Ovary (tissue), 10 donors: Measurements from ENCODE around the gene TRIO. TPM values are rescaled to one million over a fixed set of nuclear protein-coding genes. Genes with fewer than 3 reads are reported as not detected.
A peak's percentile ranks its signal among the peaks of the same experiment; 100 is the strongest.
"Not testable (repeated sequence)": the region's sequence is repeated elsewhere in the genome, so short reads cannot be mapped to it uniquely, and the experiment has no call there.

ENCODE experiments used
- DNase-seq, 5 donors: peaks; one replicate each; pipeline ENCODE4 v3.0.0-alpha.2; 2019 to 2020
- H3K27ac ChIP-seq, 2 donors: fragments of 200-600 bp; one replicate each; pipeline versions ENCODE4 v1.5.1 to v1.8.0; 2019 to 2022
- H3K27me3 ChIP-seq: fragments of 200-600 bp; one replicate; pipeline ENCODE4 v1.8.0; 2022
- H3K36me3 ChIP-seq: fragments of 200-600 bp; sonication (generic); one replicate; pipeline ENCODE4 v1.5.1; 2019
- H3K4me1 ChIP-seq: one replicate; pipeline ENCODE4 v1.8.1; 2013; ENCODE audit warnings: mild to moderate bottlenecking, moderate library complexity; ENCODE audit not compliant: insufficient read depth
- H3K4me3 ChIP-seq: fragments of 200-600 bp; sonication (generic); one replicate; pipeline ENCODE4 v1.5.1; 2017
- H3K9me3 ChIP-seq, 2 donors: fragments of 200-600 bp in 1 of 2; sonication (generic) in 1 of 2; one replicate each; pipeline versions ENCODE4 v1.5.1 to v1.8.1; 2013 to 2019; ENCODE audit warnings: mild to moderate bottlenecking in 1 of 2, moderate library complexity in 1 of 2
- EP300 ChIP-seq: sonication (generic); formaldehyde crosslinking; IDR thresholded peaks from one replicate; pipeline ENCODE4 v1.6.1; 2017; ENCODE audit warnings: antibody characterized with exemption
- POLR2A ChIP-seq: fragments of 450-650 bp; IDR thresholded peaks from one replicate; pipeline ENCODE4 v1.6.1; 2017; ENCODE audit warnings: antibody characterized with exemption, mild to moderate bottlenecking, moderate library complexity
- WGBS, 3 donors: extraction: QIAGEN DNeasy Blood & Tissue Kit in 1 of 3; methylation state at CpG; one replicate each; pipeline versions ENCODE4 v1.1.5 to v1.1.7; 2013 to 2017; 5-methylcytosine and 5-hydroxymethylcytosine counted together
- intact Hi-C, 4 donors: fragments of 100-400 bp; cut with DNase I; formaldehyde crosslinking; loops; one replicate each; pipeline versions ENCODE4 v1.11.0 to v1.15.1; 2022 to 2023
- long read RNA-seq, 3 donors: library from polyadenylated mRNA in 2 of 3; unstranded in 2 of 3; transcript quantifications; one replicate each; pipeline ENCODE4 v2.0.0 and lab custom pipeline, GENCODE V29; 2021 to 2026
- polyA plus RNA-seq, 2 donors: library from polyadenylated mRNA; stranded (reverse); fragments of 200-250 nt in 1 of 2; fragments of 350-450 nt in 1 of 2; fragmentation: Illumina TruSeq in 1 of 2; extraction: RNeasy Lipid Tissue Mini Kit (QIAGEN cat#74804) in 1 of 2; gene quantifications; one replicate each; pipeline ENCODE4 v1.2.3, GENCODE V29; 2013 to 2014
- total RNA-seq, 7 donors: library from RNA; depleted of rRNA in 2 of 7; stranded (reverse); fragments of >200 nt in 2 of 7; fragmentation: NEBNext Ultra II Directional in 3 of 7; extraction: Animal tissue kit (Norgen Biotek cat#: 25700) in 3 of 7; gene quantifications; one replicate each; pipeline versions ENCODE4 v1.1.0 to v1.2.4, GENCODE V29; 2016 to 2023
- TF ChIP-seq, protein P1 (sequence below), 3 donors: fragments of 450-650 bp in 2 of 3; fragments of 200-600 bp in 1 of 3; IDR thresholded peaks; one replicate each; pipeline versions ENCODE4 v1.5.1 to v1.8.0; 2016 to 2022; ENCODE audit warnings: antibody characterized with exemption in 3 of 3, mild to moderate bottlenecking in 1 of 3
- donor health status: DM: no; HTN: no; CAD: no; lungs with moderate emphysema.
- donor health status: DM: no; HTN: no; CAD: no.
- donor health status: Bipolar disorder and iron deficiency.
- donor health status: DM: yes; HTN: yes; CAD: no.
- donor health status: DM: no; HTN: no; CAD: no.
- donor health status: DM: yes; HTN: yes; CAD: no.

The TRIO gene
- total RNA-seq (100 to 1,000 TPM in 5 of 7 donors, 10 to 100 TPM in 2; 93.3 to 268 (median 132) TPM), polyA plus RNA-seq (10 to 100 TPM; 58.4 to 67.1 TPM)
- long read RNA-seq, donor 1, transcript TRIO-225 (12 exons, 1,580 nt) = major isoform, 6 of 40 reads
- long read RNA-seq, donor 1, partial matches to known transcripts = 8 of 40 reads
- long read RNA-seq, donor 1, other reads (novel, unspliced or antisense) = 24 of 40 reads
- long read RNA-seq, donor 2, partial matches to known transcripts = 8 of 8 reads
- long read RNA-seq, donor 2, other reads (novel, unspliced or antisense) = 0 of 8 reads
- long read RNA-seq, donor 3, full-length matches to known transcripts = 1 of 26 reads
- long read RNA-seq, donor 3, partial matches to known transcripts = 12 of 26 reads
- long read RNA-seq, donor 3, other reads (novel, unspliced or antisense) = 13 of 26 reads

DNA sequence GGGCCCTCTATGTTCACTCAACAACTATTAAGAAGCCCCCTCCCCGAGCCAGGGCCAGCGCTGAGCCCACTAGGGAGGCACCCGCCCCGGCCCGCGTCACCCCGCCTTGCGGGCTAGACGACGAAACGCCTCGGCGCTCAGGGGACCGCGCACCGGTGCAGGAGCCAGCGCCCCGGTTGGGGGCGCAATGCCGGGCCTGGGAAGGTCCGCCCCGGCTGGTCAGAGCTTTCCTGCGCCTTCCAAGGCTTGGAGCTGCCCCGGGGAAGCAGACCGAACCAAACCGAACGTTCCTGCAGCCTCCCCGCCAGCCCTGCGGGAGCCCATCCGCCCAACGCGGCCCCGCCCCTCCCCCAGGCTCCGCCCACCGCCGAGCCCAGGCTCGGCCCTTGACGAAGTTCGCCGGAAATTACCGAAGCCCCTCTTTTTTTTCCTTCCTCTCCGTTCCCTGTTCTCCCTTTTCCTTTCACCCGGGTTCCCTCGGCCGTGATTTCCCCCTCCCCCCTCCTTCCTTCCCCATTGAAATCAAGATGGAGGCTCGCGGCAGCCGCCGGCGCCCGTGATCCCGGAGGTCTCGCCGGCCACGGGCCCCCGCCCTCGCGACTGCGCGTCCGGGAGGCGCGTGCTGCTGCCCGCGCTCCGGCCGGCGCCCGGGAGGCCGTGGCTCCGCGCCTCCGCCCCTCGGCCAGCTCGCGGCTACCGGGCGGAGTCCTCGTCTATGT lies at the start of gene TRIO:
Gene TRIO, plus strand, starts transcription at position 516 of the 719 bp plus-strand sequence. CDS start 384 bp downstream, outside the sequence.
- Histone ChIP-seq H3K4me3 (peak within 1 kb of the TSS; percentile 78), H3K9me3 (no peaks in the 10 kb centered on the region), H3K36me3 (no peaks in the 10 kb centered on the region), H3K4me1 (peaks cover 11% of the 10 kb centered on the region), H3K27me3 (no peaks in the 10 kb centered on the region), H3K27ac (peak within 1 kb of the TSS; percentile 96 to 97)
- TF ChIP-seq, protein P1, sequence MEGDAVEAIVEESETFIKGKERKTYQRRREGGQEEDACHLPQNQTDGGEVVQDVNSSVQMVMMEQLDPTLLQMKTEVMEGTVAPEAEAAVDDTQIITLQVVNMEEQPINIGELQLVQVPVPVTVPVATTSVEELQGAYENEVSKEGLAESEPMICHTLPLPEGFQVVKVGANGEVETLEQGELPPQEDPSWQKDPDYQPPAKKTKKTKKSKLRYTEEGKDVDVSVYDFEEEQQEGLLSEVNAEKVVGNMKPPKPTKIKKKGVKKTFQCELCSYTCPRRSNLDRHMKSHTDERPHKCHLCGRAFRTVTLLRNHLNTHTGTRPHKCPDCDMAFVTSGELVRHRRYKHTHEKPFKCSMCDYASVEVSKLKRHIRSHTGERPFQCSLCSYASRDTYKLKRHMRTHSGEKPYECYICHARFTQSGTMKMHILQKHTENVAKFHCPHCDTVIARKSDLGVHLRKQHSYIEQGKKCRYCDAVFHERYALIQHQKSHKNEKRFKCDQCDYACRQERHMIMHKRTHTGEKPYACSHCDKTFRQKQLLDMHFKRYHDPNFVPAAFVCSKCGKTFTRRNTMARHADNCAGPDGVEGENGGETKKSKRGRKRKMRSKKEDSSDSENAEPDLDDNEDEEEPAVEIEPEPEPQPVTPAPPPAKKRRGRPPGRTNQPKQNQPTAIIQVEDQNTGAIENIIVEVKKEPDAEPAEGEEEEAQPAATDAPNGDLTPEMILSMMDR (IDR thresholded peaks at IDR 0.05) = peak; percentile 42 to 49 (median 46)
- TF ChIP-seq POLR2A (peak; percentile 41), EP300 (no peak)
- intact Hi-C loops = loop anchor here (5.0 to 10.0 kb wide), 5 partner anchors 52 to 124 kb away; no protein-coding TSS in a partner anchor
- 1% methylated on average over 61 to 79 of the region's 79 CpGs for WGBS, 3 donors
- peak; percentile 93 to 98 (median 97) for DNase-seq

DNA sequence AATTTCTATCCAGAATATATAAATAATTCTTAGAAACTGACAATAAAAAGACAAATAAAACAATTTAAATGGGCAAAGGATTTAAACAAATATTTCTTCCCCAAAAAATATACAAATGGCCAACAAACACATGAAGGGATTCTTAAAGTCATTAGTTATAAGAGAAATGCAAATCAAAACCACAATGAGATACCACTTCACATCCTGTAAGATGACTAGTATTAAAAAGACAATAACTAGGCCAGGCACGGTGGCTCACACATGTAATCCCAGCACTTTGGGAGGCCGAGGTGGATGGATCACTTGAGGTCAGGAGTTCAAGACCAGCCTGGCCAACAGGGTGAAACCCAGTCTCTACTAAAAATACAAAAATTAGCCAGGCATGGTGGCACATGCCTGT lies 45.8 kb upstream of the TRIO start:
- H3K27me3 ChIP-seq, H3K4me3 ChIP-seq, DNase-seq, H3K4me1 ChIP-seq, H3K9me3 ChIP-seq, H3K27ac ChIP-seq, H3K36me3 ChIP-seq, intact Hi-C loops: not testable (repeated sequence)
- WGBS, 3 donors = 73 to 82% (median 74%) methylated on average over 2 of the region's 2 CpGs

DNA sequence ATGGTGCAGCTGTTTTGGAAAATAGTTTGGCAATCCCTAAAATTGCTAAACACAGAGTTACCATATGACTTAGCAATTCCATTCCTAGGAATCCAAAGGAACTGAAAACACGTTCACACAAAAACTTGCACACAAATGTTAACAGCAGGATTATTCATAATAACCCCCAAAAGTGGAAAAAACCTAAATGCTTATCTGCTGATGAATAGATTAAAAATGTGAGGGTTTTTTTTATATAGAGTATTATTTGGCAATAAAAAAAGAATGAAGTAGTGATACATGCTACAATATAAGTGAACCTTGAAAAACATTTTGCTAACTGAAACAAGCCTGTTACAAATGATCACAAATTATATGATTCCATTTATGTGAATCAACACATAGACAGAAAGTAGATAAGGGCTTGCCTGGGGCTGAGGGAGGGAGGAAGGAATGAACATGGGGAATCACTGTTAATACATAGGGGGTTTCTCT lies 45.1 kb upstream of the TRIO start:
- WGBS, 3 donors = 18 to 40% (median 36%) methylated on average over 1 of the region's 1 CpG
- Histone ChIP-seq H3K9me3 (no peaks in the 10 kb centered on the region), H3K27me3 (no peaks in the 10 kb centered on the region), H3K27ac (no peak overlapping the region), H3K4me1 (no peaks in the 10 kb centered on the region), H3K4me3 (no peak overlapping the region), H3K36me3 (no peaks in the 10 kb centered on the region)
- intact Hi-C loops = no loop called here
- DNase-seq = no peak
- TF ChIP-seq, protein P1 (IDR thresholded peaks at IDR 0.05) = no peak
- TF ChIP-seq POLR2A (no peak), EP300 (no peak)

DNA sequence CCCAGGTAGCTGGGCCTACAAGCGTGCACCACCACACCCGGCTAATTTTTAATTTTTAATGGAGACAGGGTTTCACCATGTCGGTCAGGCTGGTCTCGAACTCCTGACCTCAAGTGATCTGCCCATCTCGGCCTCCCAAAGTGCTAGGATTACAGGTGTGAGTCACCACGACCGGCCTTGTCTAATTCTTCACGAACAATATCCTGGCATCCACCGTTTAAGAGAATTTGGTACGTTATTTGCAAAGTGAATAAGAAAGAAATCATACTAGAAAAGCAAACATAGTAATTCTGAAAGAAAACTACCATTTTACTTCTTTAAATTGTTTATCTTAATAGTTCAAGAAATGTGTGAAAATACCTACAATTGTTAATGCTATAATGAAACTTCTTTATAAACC lies 42.9 kb upstream of the TRIO start:
- H3K27me3 ChIP-seq = no peaks in the 10 kb centered on the region
- no peaks in the 10 kb centered on the region for H3K4me1 ChIP-seq
- intact Hi-C loops = loop anchor here in 1 of 4 donors (10.0 kb wide), 1 partner anchor 175 kb away; no protein-coding TSS in a partner anchor
- 93% methylated on average over 10 of the region's 10 CpGs for whole genome bisulfite sequencing, 3 donors
- H3K9me3 ChIP-seq = no peaks in the 10 kb centered on the region
- TF ChIP-seq POLR2A (no peak), EP300 (no peak)
- TF ChIP-seq, protein P1 (IDR thresholded peaks at IDR 0.05) = no peak
- no peak overlapping the region for H3K4me3 ChIP-seq
- H3K27ac ChIP-seq = no peak overlapping the region
- H3K36me3 ChIP-seq = no peaks in the 10 kb centered on the region
- DNase-seq = no peak
